D721Med (cell line): ENCODE measurements around the gene FAM168A.
"Not testable (repeated sequence)": the region's sequence is repeated elsewhere in the genome, so short reads cannot be mapped to it uniquely, and the experiment has no call there.

Source experiments
- DNase-seq: peaks from one replicate; pipeline ENCODE4 v3.0.0; 2011; ENCODE audit warnings: low spot score; ENCODE audit not compliant: insufficient read length
- FAIRE-seq: peaks from 2 replicates; lab custom pipeline; 2011; peaks lifted over from hg19 to GRCh38; lab: Jason Lieb, UNC
- TF ChIP-seq, protein P1 (sequence below): IDR thresholded peaks from 2 replicates; pipeline ENCODE4 v1.5.1; 2012; ENCODE audit warnings: mild to moderate bottlenecking, control low read depth; ENCODE audit not compliant: insufficient read depth; ENCODE audit errors: missing control alignments

Gene FAM168A

DNA sequence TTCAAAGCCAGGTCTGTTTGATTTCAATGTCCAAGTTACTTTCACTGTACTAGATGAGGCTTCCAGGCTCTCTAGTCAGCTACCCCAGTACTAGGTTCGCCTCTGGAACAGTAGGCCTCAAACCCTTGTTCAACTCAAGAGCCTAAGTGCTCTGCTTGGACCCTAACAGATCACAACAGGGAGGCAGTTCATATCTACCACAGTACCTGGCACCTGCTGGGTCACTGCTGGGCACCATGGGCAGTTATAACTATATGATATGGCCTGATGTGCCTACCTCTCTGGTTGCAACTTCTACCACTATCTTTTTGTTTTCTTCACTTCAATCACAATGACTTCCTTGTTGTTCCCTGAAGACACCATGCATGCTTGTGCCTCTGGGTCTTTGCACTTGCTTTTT lies 124.7 kb downstream of the FAM168A start:
- DNase-seq, result no peak
- TF ChIP-seq, protein P1, sequence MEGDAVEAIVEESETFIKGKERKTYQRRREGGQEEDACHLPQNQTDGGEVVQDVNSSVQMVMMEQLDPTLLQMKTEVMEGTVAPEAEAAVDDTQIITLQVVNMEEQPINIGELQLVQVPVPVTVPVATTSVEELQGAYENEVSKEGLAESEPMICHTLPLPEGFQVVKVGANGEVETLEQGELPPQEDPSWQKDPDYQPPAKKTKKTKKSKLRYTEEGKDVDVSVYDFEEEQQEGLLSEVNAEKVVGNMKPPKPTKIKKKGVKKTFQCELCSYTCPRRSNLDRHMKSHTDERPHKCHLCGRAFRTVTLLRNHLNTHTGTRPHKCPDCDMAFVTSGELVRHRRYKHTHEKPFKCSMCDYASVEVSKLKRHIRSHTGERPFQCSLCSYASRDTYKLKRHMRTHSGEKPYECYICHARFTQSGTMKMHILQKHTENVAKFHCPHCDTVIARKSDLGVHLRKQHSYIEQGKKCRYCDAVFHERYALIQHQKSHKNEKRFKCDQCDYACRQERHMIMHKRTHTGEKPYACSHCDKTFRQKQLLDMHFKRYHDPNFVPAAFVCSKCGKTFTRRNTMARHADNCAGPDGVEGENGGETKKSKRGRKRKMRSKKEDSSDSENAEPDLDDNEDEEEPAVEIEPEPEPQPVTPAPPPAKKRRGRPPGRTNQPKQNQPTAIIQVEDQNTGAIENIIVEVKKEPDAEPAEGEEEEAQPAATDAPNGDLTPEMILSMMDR, result no peak
- FAIRE-seq, result no peak

DNA sequence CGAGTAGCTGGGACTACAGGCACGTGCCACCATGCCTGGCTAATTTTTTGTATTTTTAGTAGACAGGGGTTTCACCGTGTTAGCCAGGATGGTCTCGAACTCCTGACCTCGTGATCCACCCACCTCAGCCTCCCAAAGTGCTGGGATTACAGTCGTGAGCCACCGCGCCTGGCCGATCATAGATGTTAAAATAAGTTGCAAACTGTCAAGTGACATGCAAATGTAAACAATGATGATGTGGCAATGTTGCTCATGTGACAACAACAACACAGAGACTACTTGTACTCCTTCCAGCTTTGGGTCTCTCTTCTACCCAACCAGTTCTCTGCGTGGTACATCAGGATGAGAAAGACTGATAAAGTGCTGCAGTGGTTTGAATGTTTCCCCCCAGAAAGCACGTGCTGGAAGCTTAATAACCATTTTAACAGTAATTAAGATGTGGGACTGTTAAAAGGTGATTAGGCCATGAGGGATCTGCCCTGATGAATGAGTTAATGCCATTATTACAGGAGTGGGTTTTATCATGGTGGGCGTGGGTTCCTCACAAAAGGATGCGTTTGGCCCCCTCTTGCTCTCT lies 127.8 kb downstream of the FAM168A start:
- DNase-seq, FAIRE-seq: not testable (repeated sequence)

DNA sequence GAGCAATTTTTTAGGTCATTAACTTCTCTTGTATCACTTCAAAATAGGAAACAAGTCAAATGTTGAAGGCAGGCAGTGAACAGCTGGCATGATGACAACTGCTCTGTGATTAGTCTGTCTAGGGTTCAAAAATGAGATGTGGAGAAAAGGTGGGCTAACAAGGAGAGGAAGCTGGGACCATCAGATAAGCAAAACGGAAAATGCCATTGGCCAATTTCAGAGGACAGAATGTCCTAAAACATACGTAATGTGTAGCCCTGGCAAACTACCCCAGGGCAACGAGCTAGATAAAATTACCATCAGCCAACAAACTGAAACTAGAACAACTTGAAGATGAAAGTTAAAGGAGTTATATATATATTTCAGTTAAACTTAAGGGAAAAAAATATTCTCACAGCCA lies 128.5 kb downstream of the FAM168A start:
- no peak for DNase-seq
- TF ChIP-seq, protein P1, result no peak
- FAIRE-seq, result no peak

DNA sequence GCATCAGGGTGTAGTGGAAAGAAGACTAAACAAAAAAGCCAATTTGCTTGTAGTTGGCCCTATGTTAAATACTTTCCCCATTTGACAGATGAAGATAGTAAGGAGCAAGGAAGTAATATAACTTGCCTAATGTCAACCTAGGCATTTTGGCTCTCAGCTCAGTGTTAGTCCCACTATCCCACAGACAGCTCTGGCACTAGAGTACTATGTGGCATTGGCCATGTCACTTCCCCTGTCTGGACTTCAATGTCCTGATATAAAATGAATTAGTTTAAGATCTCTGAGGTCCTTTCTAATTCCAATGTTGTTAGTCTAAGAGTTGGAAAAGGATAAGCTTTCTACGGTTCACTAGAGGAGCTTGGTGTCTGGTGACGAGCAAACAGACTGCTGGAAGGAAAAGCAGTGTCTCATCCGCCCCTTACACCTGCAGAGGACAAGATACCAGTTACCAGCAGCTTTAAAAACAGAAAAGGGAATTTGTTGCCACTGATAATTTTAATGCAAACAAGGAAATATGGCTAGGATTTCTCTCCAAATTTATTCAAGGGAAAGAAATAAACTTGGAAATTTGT lies 129.2 kb downstream of the FAM168A start:
- FAIRE-seq, result no peak
- TF ChIP-seq, protein P1, result no peak
- no peak for DNase-seq

DNA sequence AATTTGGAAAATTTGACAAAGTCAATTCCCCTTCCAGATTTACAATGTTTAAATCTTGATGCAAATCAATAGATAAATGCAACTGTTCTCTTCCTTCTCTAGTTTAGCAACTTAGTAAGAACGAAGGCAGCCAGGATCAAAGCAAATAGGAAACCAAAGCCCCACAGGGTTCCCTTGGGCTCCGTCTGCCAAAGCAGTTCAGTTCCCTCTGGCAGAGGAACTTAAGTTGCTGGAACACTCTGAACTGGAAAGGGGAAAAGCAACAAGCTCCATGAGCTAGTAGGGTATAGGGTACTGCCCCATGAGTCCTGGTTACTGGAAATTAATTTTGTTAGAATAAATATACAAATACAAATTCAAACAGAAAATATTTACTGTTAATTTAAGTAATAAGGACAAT lies 130.4 kb downstream of the FAM168A start:
- no peak for FAIRE-seq
- TF ChIP-seq, protein P1, result no peak

DNA sequence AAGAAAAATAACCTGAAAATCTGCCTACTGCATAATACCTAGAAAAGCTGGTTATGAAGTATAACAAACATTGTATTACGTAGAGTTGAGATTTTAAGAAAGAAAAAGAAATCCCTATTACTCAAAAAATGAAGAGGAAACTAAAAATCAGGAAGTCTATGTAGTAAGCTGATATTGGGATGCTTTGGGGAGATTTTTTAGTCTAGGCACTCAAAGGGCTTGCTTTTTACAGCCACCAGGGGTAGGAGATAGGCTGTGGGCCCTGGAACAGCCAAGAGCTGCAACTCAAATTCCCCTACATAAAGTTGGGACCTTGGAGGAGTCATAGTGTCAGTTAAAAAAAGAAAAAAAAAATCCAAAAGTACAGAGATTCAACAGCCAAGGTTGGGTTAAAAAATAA lies 131.3 kb downstream of the FAM168A start:
- TF ChIP-seq, protein P1, result no peak
- no peak for FAIRE-seq
- no peak for DNase-seq

More for the DNA sequence above, 130.4 kb downstream of the FAM168A start:
- no peak for DNase-seq

DNA sequence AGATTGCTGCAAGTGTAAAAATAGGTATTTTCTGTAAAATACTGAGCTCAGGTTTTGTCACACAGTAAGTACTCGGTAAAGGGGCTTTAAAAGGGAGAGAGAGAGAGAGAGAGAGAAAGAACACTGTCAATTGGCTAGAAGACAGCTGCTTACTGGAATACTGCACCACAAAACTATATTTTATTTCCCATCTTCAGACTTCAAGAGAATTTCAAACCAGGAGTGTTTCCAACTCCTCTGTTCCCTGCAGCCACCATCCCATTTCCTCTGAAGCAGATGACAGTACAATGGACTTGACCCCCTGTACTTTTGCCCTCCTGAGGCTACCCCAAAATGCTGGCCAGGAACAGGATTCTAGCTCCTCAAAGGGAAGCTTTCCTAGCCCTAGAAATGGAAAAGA lies 132.0 kb downstream of the FAM168A start:
- DNase-seq (no peak), FAIRE-seq (no peak)
- TF ChIP-seq, protein P1, result no peak
